WTC11 (cell line): ENCODE results near the gene WNK2. TPM values are rescaled to one million over a fixed set of nuclear protein-coding genes. Genes with fewer than 3 reads are reported as not detected.

Experiments used
- ATAC-seq: fragments of 200-7000 bp; cut with Tn5 transposase; 2 replicates; pipeline ENCODE4 v1.10.0; 2021; ENCODE audit warnings: mild to moderate bottlenecking, moderate library complexity
- CTCF ChIA-PET: fragments of 300-600 bp; sonication (Branson Sonifier 250); formaldehyde crosslinking; loops from one replicate; lab custom pipeline; 2021; ENCODE audit warnings: antibody characterized with exemption; lab: Charles Lee
- POLR2A ChIA-PET: fragments of 350-600 bp; sonication (Branson Sonifier 250); formaldehyde crosslinking; loops from one replicate; lab custom pipeline; 2021; ENCODE audit warnings: antibody characterized with exemption; lab: Charles Lee
- DNase-seq: peaks from one replicate; pipeline ENCODE4 v3.0.0; 2021; ENCODE audit warnings: low spot score
- H3K27ac Mint-ChIP-seq: 2 replicates; pipeline ENCODE4 v1.8.0; 2021; ENCODE audit warnings: mixed read lengths
- H3K27me3 Mint-ChIP-seq: 2 replicates; pipeline ENCODE4 v1.8.0; 2021; ENCODE audit warnings: low read depth, mild to moderate bottlenecking, moderate library complexity, mixed read lengths
- H3K36me3 Mint-ChIP-seq: 2 replicates; pipeline ENCODE4 v1.8.0; 2021; ENCODE audit warnings: mixed read lengths
- H3K4me1 Mint-ChIP-seq: 2 replicates; pipeline ENCODE4 v1.8.0; 2022; ENCODE audit warnings: mixed read lengths
- H3K4me3 Mint-ChIP-seq: 2 replicates; pipeline ENCODE4 v1.8.0; 2021; ENCODE audit warnings: mild to moderate bottlenecking, moderate library complexity, mixed read lengths
- H3K9me3 Mint-ChIP-seq: 2 replicates; pipeline ENCODE4 v1.8.0; 2021; ENCODE audit warnings: mixed read lengths
- AFF4 ChIP-seq: sonication (generic); formaldehyde crosslinking; IDR thresholded peaks from 2 replicates; pipeline ENCODE4 v1.8.1; 2023; ENCODE audit warnings: mild to moderate bottlenecking, missing genetic modification reagents, borderline replicate concordance
- AR ChIP-seq: fragments of 250-450 bp; sonication (Bioruptor Pico); IDR thresholded peaks from 2 replicates; pipeline ENCODE4 v1.9.0; 2021; ENCODE audit warnings: mild to moderate bottlenecking
- ELF4 ChIP-seq: sonication (generic); formaldehyde crosslinking; IDR thresholded peaks from 2 replicates; pipeline ENCODE4 v1.8.1; 2022; ENCODE audit warnings: low read depth, mild to moderate bottlenecking, moderate library complexity, missing genetic modification reagents
- ETV6 ChIP-seq: sonication (generic); formaldehyde crosslinking; IDR thresholded peaks from 2 replicates; pipeline ENCODE4 v1.8.1; 2022; ENCODE audit warnings: mild to moderate bottlenecking, missing genetic modification reagents
- HMGXB4 ChIP-seq: sonication (generic); formaldehyde crosslinking; IDR thresholded peaks from 2 replicates; pipeline ENCODE4 v1.8.1; 2023; ENCODE audit warnings: mild to moderate bottlenecking, moderate library complexity, missing genetic modification reagents
- MXD4 ChIP-seq: fragments of 250-450 bp; sonication (Bioruptor Pico); IDR thresholded peaks from 2 replicates; pipeline ENCODE4 v1.8.0; 2021; ENCODE audit warnings: mild to moderate bottlenecking, moderate library complexity, borderline replicate concordance
- NR3C1 ChIP-seq: sonication (generic); formaldehyde crosslinking; conservative IDR thresholded peaks from 2 replicates; pipeline ENCODE4 v1.8.1; 2023; ENCODE audit warnings: low read depth, mild to moderate bottlenecking, missing genetic modification reagents
- PRRX2 ChIP-seq: fragments of 250-450 bp; sonication (Bioruptor Pico); IDR thresholded peaks from 2 replicates; pipeline ENCODE4 v1.8.0; 2021; ENCODE audit warnings: mild to moderate bottlenecking
- RORB ChIP-seq: fragments of 250-450 bp; sonication (Bioruptor Pico); IDR thresholded peaks from 2 replicates; pipeline ENCODE4 v1.9.0; 2021; ENCODE audit warnings: mild to moderate bottlenecking
- SP1 ChIP-seq: sonication (generic); formaldehyde crosslinking; conservative IDR thresholded peaks from 2 replicates; pipeline ENCODE4 v1.8.1; 2022; ENCODE audit warnings: missing genetic modification reagents
- STAT6 ChIP-seq: sonication (generic); formaldehyde crosslinking; conservative IDR thresholded peaks from 2 replicates; pipeline ENCODE4 v1.8.1; 2023; ENCODE audit warnings: mild to moderate bottlenecking, low read depth, missing genetic modification reagents, moderate library complexity
- TP53 ChIP-seq: sonication (generic); formaldehyde crosslinking; IDR thresholded peaks from 2 replicates; pipeline ENCODE4 v1.8.1; 2023; ENCODE audit warnings: mild to moderate bottlenecking, missing genetic modification reagents
- USF2 ChIP-seq: sonication (generic); formaldehyde crosslinking; IDR thresholded peaks from 2 replicates; pipeline ENCODE4 v1.8.1; 2023; ENCODE audit warnings: mild to moderate bottlenecking, missing genetic modification reagents, moderate library complexity
- ZBTB21 ChIP-seq: sonication (generic); formaldehyde crosslinking; IDR thresholded peaks from 2 replicates; pipeline ENCODE4 v1.8.1; 2023; ENCODE audit warnings: mild to moderate bottlenecking, missing genetic modification reagents, borderline replicate concordance
- ZNF121 ChIP-seq: sonication (generic); formaldehyde crosslinking; IDR thresholded peaks from 2 replicates; pipeline ENCODE4 v1.8.0; 2023; ENCODE audit warnings: missing genetic modification reagents
- ZNF138 ChIP-seq: sonication (generic); formaldehyde crosslinking; conservative IDR thresholded peaks from 2 replicates; pipeline ENCODE4 v1.8.1; 2022; ENCODE audit warnings: mild to moderate bottlenecking, moderate library complexity, missing genetic modification reagents
- ZNF232 ChIP-seq: sonication (generic); formaldehyde crosslinking; IDR thresholded peaks from 2 replicates; pipeline ENCODE4 v1.8.0; 2022; ENCODE audit warnings: mild to moderate bottlenecking, missing genetic modification reagents
- ZNF281 ChIP-seq: sonication (generic); formaldehyde crosslinking; IDR thresholded peaks from 2 replicates; pipeline ENCODE4 v1.8.0; 2023; ENCODE audit warnings: mild to moderate bottlenecking, missing genetic modification reagents
- ZNF317 ChIP-seq: sonication (generic); formaldehyde crosslinking; IDR thresholded peaks from 2 replicates; pipeline ENCODE4 v1.8.1; 2023; ENCODE audit warnings: low read depth, mild to moderate bottlenecking, moderate library complexity, missing genetic modification reagents, borderline replicate concordance
- total RNA-seq: library from RNA; stranded (reverse); gene quantifications from 3 replicates; pipeline ENCODE4 v1.2.3, GENCODE V29; 2021

WNK2 gene
- total RNA-seq, 1 experiment from 2014 or later: 120 TPM

- ATAC-seq: no peak
- H3K27ac Mint-ChIP-seq: peak overlapping the region; percentile 30; the same call in 1 of the 2 replicates
- CTCF ChIA-PET: no interaction called here
- H3K4me3 Mint-ChIP-seq: no peak overlapping the region
- TF ChIP-seq ZNF232 (CRISPR knock-in tag) (no peak), RORB (CRISPR knock-in tag) (no peak), PRRX2 (CRISPR knock-in tag) (no peak), ETV6 (no peak), ZNF138 (CRISPR knock-in tag) (no peak), TP53 (no peak), ZNF121 (no peak), ZNF317 (CRISPR knock-in tag) (no peak), STAT6 (CRISPR knock-in tag) (no peak)
- POLR2A ChIA-PET: no interaction called here
- peaks cover 7% of the 10 kb centered on the region; the same call in 1 of the 2 replicates for H3K36me3 Mint-ChIP-seq
- no peaks in the 10 kb centered on the region for H3K27me3 Mint-ChIP-seq
- no peaks in the 10 kb centered on the region for H3K4me1 Mint-ChIP-seq
- DNase-seq: no peak
- peaks cover 9% of the 10 kb centered on the region for H3K9me3 Mint-ChIP-seq
Observed at GRCh38 chr9:93209576-93210323, 25.8 kb downstream of the WNK2 start.

GRCh38 chr9:93210324-93210973 lies 26.5 kb downstream of the WNK2 start:
- no peak for ATAC-seq
- no peak overlapping the region for H3K4me3 Mint-ChIP-seq
- H3K9me3 Mint-ChIP-seq: peaks cover 11% of the 10 kb centered on the region
- H3K36me3 Mint-ChIP-seq: peaks cover 10% of the 10 kb centered on the region
- ChIA-PET POLR2A (no interaction called here), CTCF (no interaction called here)
- no peaks in the 10 kb centered on the region for H3K27me3 Mint-ChIP-seq
- no peaks in the 10 kb centered on the region for H3K4me1 Mint-ChIP-seq
- H3K27ac Mint-ChIP-seq: no peak overlapping the region
- DNase-seq: no peak
- TF ChIP-seq AR (CRISPR knock-in tag) (no peak), NR3C1 (CRISPR knock-in tag) (no peak), USF2 (CRISPR knock-in tag) (no peak), SP1 (CRISPR knock-in tag) (no peak), ZNF281 (CRISPR knock-in tag) (no peak), AFF4 (no peak), HMGXB4 (no peak), ELF4 (no peak), ZNF138 (CRISPR knock-in tag) (no peak), MXD4 (CRISPR knock-in tag) (no peak), ETV6 (no peak), ZBTB21 (CRISPR knock-in tag) (no peak)
